Lower leg skin (tissue), 3 donors: Measurements from ENCODE around the gene RAPGEF2.

Source experiments
- CTCF ChIP-seq, 3 donors: fragments of 450-650 bp; IDR thresholded peaks; one replicate each; pipeline ENCODE4 v1.5.1; 2016; ENCODE audit warnings: antibody characterized with exemption in 3 of 3, mild to moderate bottlenecking in 3 of 3, moderate library complexity in 2 of 3
- POLR2A ChIP-seq, 2 donors: fragments of 450-650 bp; IDR thresholded peaks; one replicate each; pipeline ENCODE4 v1.6.1; 2016 to 2017; ENCODE audit warnings: antibody characterized with exemption in 2 of 2, mild to moderate bottlenecking in 1 of 2, moderate library complexity in 1 of 2

DNA sequence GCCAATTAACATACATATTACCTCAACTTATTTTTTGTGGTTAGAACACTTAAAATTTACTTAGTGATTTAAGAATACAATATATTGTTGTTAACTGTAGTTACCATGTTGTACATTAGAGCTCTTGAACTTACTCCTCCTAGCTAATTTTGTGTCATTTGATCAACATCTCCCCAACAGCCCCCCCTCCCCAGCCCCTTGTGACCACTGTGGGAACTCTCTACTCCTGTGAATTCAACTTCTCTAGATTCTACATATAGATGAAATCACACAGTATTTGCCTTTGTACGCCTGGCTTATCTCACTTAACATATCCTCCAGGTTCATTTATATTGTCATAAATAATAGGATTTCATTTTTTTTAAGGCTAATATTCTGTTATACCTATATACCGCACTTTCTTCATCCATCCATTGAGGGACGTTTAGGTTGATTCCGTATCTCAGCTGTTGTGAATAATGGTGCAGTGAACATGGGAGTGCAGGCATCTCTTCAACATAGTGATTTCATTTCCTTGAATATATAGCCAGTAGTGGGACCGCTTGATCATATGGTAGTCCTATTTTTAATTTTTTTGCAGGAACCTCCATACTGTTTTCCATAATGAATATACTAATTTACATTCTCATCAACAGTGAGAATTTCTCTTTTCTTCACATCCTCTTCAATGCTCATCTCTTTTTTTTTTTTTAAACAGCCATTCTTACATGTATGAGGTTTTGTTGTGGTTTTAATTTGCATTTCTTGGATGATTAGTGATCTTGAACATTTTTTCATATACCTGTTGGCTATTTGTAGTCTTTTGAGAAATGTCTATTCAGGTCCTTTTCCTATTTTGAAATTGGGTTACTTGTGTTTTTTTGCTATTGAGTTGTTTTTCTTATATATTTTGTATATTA is 66.8 kb downstream of the RAPGEF2 start:
- TF ChIP-seq CTCF (IDR thresholded peaks at IDR 0.05) = no peak
- no peak for TF ChIP-seq POLR2A (IDR thresholded peaks at IDR 0.05)
